NCI-H2107 (cell line): ENCODE data around the gene ELF5.

Experiments used
- DNase-seq: peaks from one replicate; lab custom pipeline; 2025; lab: John Stamatoyannopoulos, UW

The ELF5 gene

GRCh38 chr11:34492806-34493414, 20.7 kb downstream of the ELF5 start:
- DNase-seq, result no peak

DNA sequence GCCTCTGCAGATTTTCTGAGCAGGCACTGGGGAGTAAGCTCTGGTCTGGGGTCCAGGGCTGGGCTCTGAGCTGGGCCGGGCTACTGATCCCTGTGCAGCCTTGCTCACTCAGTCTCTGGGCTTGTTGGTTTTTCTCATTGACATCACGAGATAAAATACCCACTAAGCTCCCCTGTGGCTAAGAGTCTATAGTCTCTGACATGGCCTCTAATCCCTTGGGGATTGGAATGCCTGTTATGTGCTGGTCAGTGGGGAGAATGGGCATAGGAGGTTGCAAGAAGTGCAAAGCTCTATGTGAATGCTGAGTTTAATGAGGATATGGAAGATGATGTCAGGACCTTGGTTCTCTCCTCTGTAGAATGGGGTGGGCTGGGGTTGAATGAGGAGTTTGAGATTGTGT, 23.3 kb downstream of the ELF5 start:
- DNase-seq, result no peak

- no peak for DNase-seq
Measured at GRCh38 chr11:34488855-34489557, 24.6 kb downstream of the ELF5 start.

DNA sequence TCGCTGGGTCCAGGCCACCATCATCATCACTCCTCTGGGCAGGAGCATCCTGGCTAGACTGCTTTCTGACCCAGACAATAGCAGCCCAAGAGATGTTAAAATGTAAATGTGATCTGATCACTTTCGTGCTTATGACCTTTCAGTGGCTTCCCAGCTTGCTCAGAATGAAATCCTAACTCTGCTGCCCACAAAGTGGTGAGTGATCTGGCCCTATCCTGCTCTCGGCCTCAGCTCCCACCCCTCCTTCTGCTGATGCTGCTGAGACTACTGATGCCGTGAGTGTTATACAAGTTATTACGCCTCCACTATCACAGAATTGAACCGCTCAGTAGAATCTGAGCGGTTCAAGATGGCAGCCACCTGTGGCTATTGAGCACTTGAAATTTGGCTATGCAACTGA, 26.2 kb downstream of the ELF5 start:
- DNase-seq, result no peak

- DNase-seq, result no peak
Measured at GRCh38 chr11:34483106-34483874, 30.3 kb downstream of the ELF5 start.

- DNase-seq, result no peak
Measured at GRCh38 chr11:34481307-34481706, 32.3 kb downstream of the ELF5 start.

DNA sequence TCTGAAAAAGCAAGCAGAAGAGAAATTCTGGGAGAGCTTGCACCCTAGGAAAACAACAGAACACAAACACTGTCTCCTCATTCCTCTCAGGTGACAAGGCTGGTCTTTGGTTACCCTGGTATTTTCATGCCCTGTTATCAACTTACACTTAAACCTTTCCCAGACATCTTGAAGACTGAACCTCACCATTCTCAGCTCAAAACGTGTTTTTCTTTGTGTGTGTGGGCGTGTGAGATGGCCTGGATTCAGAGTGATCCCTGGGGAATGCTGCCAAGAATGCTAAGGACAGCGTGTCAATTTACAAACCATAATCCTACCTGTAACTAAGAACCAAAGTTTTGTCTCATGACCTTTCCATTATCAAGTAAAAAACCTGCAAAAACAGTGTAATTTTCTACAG, 33.3 kb downstream of the ELF5 start:
- no peak for DNase-seq

GRCh38 chr11:34478845-34479663, 34.5 kb downstream of the ELF5 start:
- no peak for DNase-seq

- no peak for DNase-seq
Measured at GRCh38 chr11:34476849-34477248, 36.7 kb downstream of the ELF5 start.

GRCh38 chr11:34475656-34476055, 37.9 kb downstream of the ELF5 start:
- no peak for DNase-seq

DNA sequence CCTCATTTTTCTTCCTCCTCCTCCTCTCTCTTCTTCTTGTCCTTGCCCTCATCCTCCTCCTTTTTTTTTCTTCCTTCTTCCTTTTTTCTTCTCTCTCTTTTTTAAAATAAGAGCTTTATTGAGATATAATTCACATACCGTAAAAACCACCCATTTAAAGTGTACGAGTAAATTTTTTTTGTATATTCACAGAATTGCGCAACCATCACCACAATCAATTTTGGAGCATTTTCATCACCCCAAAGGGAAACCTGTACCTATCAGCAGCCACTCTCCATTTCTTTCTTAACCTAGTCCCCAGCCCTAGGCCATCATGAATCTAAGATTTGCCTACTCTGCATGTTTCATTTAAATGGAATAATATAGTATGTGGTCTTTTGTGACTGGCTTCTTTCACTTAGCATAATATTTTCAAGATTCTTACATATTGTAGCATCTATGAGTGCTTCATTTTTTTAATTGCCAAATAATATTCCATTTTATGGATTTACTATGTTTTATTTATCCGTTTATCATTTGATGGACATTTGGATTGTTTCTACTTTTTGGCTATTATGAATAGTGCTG, 39.9 kb downstream of the ELF5 start:
- DNase-seq, result no peak

- DNase-seq, result no peak
Measured at GRCh38 chr11:34468209-34468841, 45.3 kb downstream of the ELF5 start.

- no peak for DNase-seq
Measured at GRCh38 chr11:34466802-34467488, 46.6 kb downstream of the ELF5 start.

GRCh38 chr11:34464591-34465051, 49.0 kb downstream of the ELF5 start:
- DNase-seq, result no peak

- no peak for DNase-seq
Measured at GRCh38 chr11:34461215-34461614, 52.4 kb downstream of the ELF5 start.

DNA sequence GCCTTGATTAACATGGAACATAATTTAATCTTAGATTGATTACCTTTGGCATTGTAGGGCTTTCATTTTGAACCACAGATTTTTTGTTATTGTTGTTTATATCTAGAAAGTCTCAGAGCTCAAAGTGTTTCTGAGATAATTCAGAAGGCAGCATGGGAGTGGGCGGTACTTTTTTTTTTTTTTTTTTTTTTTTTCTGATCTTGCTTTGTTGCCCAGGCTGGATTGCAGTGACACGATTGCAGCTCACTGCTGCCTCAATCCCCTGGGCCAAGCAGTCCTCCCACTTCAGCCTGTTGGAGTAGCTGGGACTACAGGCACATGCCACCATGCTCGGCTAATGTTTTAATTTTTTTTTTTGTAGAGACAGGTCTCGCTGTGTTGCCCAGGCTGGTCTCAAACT, 53.3 kb downstream of the ELF5 start:
- no peak for DNase-seq

- no peak for DNase-seq
Measured at GRCh38 chr11:34459507-34460162, 54.0 kb downstream of the ELF5 start.

- no peak for DNase-seq
Measured at GRCh38 chr11:34458525-34458924, 55.1 kb downstream of the ELF5 start.

DNA sequence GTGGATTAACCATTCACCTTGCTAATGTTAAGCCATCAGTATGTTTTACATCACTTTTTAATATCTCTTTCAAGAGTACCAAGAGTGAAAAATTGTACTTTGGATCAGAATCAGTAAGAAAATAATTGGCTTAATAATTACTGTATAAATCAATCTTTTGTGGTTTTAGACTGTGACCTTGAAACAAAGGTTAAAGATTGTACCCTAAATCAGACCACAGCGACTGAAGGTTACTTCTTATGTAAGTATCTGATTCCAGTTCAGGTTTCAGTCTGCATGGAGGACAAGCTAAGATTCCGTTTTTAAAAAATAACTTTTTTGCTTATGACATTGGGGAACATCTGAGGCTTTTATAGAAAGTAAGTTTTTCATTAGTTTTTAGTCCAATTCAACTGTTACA, 56.0 kb downstream of the ELF5 start:
- no peak for DNase-seq

- DNase-seq, result peak; percentile 5
Measured at GRCh38 chr11:34454308-34455032, 59.1 kb downstream of the ELF5 start.
